Rectal smooth muscle tissue (tissue), 1 donor: ENCODE data around the gene NPSR1.
"Not testable (repeated sequence)": the region's sequence is repeated elsewhere in the genome, so short reads cannot be mapped to it uniquely, and the experiment has no call there.

ENCODE experiments used
- H3K27ac ChIP-seq: one replicate; pipeline ENCODE4 v1.7.0; 2013; ENCODE audit warnings: low read depth, low read length, inconsistent platforms
- H3K27me3 ChIP-seq: one replicate; pipeline ENCODE4 v1.7.0; 2013; ENCODE audit warnings: low read length; ENCODE audit not compliant: control insufficient read depth, insufficient read depth
- H3K36me3 ChIP-seq: one replicate; pipeline ENCODE4 v1.7.0; 2013; ENCODE audit warnings: low read length; ENCODE audit not compliant: control insufficient read depth, insufficient read depth
- H3K4me1 ChIP-seq: one replicate; pipeline ENCODE4 v1.7.0; 2013; ENCODE audit warnings: low read length; ENCODE audit not compliant: control insufficient read depth, insufficient read depth
- H3K4me3 ChIP-seq: one replicate; pipeline ENCODE4 v1.7.0; 2013; ENCODE audit warnings: low read length
- H3K9ac ChIP-seq: one replicate; pipeline ENCODE4 v1.7.0; 2013; ENCODE audit warnings: low read length

Gene NPSR1

DNA sequence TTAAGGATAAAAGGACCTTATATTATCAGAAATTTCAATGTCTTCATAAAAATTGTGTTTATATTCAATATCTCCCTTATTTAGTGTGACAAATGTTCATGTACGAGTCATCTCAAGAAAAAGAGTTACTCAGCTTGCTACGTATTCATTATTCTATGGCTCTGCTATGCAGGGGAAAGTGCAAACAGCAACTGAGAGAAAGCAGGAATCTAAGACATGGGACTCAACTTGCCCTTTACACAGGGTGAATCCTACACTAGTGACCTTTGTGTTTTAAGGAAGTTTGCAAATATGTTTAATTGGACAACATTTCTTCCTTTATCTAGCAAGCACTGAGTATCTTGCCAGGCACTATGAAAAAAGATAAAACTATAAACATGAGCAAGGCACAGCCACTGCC lies 104.7 kb downstream of the NPSR1 start:
- no peaks in the 10 kb centered on the region for H3K4me1 ChIP-seq
- no peaks in the 10 kb centered on the region for H3K36me3 ChIP-seq

DNA sequence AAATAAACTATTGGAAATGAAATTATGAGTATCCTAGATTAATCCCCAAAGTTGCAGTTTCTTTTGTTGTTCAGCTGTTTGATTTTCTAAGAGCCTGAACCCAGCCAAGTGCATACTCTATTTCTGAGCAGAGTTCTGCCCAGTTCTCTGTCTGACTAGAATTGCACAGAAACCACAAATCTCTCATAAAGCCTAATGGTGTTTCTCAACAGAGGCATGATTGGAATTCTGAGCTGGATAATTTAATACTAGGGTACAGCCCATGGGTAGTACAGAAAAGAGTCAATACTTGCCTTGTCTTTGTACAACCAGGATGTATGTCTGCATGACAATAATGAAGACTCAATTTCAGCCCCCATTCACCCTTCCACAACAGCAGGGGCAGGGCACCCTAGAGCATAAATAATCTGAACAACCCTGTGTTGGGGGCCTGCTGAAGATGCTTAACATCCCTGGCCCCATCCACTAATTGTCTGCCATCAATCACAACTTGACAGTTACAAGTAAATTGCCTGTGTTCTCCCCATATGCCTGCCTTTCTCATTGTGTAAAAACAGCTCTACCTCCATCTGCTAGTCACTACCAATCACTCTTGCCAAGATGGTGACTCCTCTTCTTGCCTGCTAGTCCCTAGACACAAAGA lies 114.4 kb downstream of the NPSR1 start:
- Histone ChIP-seq H3K27ac (no peak overlapping the region), H3K4me1 (no peaks in the 10 kb centered on the region), H3K27me3 (no peaks in the 10 kb centered on the region), H3K36me3 (no peaks in the 10 kb centered on the region), H3K4me3 (no peak overlapping the region), H3K9ac (no peak overlapping the region)

More for the DNA sequence above, 104.7 kb downstream of the NPSR1 start:
- Histone ChIP-seq H3K27ac (no peak overlapping the region), H3K9ac (no peak overlapping the region), H3K4me3 (no peak overlapping the region), H3K27me3 (no peaks in the 10 kb centered on the region)

DNA sequence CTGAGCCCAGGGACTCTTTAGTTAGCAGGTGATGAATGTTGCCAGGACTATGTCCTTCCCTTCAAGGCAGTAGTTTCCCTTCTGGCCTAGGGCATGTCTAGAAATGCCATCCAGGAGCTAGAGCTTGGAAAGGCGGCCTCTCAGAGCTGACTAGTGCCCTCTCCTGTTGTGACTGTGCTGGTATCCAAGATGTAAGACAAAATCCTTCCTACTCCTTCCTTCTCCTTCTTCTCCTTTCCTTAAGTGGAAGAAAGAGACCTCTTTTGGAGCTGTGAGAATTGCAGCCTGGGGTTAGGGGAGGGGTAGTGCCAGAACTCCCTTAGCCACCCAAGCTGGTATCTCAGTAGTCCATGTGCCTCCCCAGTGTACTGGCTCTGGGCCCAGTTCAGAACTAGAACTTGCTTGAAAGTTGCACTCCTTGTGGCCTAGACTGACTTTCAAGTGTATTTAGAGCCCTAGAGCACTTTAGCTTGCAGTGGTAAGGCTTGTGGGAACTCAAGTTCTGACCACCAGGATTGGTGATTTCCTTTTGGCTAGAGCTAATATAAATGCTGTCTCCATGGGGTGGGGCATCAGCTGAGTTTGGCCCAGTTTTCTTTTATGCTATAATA lies 118.8 kb downstream of the NPSR1 start:
- Histone ChIP-seq H3K36me3 (no peaks in the 10 kb centered on the region), H3K4me1 (no peaks in the 10 kb centered on the region), H3K4me3 (no peak overlapping the region), H3K27me3 (no peaks in the 10 kb centered on the region), H3K9ac (no peak overlapping the region), H3K27ac (no peak overlapping the region)

DNA sequence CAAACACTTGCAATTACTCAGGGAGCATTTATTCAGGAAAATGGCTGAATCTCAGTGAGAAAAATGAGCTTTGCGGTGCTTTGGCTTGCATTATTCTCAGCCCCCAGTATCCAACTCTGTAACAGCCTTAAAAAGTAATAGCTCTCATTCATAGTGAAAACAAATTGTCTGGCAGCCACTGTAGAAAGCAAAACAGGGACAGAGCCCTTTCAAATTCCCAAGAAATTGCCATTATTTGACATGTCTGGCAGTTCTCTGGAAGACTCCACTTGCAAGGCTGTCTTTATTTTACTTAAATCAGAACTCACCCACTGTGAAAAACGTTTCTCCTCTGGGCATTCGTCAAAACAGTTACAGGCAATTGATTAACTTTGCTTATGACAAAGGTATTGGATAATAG lies 122.5 kb downstream of the NPSR1 start:
- Histone ChIP-seq H3K4me1 (no peaks in the 10 kb centered on the region), H3K27ac (no peak overlapping the region), H3K4me3 (no peak overlapping the region), H3K27me3 (no peaks in the 10 kb centered on the region), H3K9ac (no peak overlapping the region), H3K36me3 (no peaks in the 10 kb centered on the region)

DNA sequence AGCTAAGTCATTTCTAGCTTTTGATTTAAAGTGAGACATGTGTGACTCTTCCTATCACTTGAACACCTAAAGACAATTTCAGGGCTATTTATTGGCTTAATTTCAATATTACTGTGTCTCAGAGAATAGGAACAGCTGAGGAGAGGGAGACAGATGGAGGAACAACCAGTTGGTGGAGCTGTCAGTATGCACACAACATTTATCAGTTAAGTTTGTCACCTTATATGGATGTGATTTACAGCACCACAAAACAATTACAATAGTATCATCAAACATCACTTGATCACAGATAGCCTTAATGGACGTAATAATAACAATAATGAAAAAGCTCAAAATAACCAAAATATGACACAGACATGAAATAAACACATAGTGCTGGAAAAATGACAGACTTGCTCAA lies 129.6 kb downstream of the NPSR1 start:
- Histone ChIP-seq H3K4me1 (no peaks in the 10 kb centered on the region), H3K36me3 (no peaks in the 10 kb centered on the region), H3K4me3 (no peak overlapping the region), H3K27ac (no peak overlapping the region), H3K9ac (no peak overlapping the region), H3K27me3 (no peaks in the 10 kb centered on the region)

DNA sequence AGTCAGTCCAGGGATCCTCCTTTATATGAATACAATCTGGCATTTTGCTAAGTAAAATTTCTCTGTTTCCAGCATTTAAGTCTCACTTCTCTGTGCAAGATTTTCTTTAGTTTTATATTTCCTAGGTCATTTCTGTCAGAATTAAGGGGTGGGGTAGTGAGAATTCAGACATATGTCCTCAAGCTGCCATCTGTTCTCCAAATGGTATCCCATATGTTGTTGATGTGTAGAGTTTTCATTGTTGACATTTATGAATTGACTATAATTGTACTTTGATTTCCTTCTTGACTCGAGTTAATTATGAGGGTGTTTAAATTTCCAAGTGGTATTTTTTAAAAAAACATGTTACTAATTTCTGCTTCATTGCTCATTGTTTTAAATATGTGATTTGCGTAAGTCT lies 148.8 kb downstream of the NPSR1 start:
- H3K4me3 ChIP-seq, result no peak overlapping the region
- no peaks in the 10 kb centered on the region for H3K36me3 ChIP-seq
- H3K4me1 ChIP-seq, result no peaks in the 10 kb centered on the region
- H3K27me3 ChIP-seq, result no peaks in the 10 kb centered on the region
- H3K27ac ChIP-seq, result no peak overlapping the region
- H3K9ac ChIP-seq, result no peak overlapping the region

DNA sequence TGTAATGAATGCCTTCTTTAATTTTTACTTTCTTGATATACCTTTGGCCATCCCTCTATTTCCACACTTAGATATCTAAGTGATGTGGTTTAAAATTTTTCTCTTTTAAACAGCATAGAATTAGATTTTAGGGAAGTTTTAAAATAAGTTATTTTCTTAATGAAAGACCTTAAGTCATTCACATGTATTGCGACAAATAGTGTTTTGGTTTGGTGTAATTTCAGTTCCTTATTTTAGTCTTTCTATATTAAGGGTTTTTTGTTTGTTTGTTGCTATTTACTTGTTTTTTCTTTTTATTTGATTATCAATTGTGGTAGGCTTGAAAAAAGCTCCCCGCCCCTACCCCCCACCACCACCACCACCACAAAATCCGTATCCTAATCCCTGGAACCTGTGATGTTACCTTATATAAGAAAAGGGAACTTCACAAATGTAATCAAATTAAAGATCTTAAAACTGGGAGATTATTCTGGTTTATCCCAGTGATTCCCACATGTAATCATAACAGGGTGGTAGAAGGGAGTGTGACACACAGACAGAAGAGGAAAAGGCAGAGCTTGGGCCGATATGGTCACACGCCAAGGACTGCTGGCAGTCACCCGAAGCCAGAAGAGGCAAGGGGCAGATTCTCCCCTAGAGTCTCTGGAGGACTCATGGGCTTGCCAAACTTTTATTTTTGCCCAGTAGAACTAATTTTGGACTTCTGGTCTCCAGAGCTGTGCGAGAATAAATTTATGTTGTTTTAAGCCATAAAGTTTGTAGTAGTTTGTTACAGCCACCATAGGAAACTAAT lies 149.7 kb downstream of the NPSR1 start:
- H3K27me3 ChIP-seq, result no peaks in the 10 kb centered on the region
- H3K9ac ChIP-seq, result no peak overlapping the region
- no peaks in the 10 kb centered on the region for H3K36me3 ChIP-seq
- no peak overlapping the region for H3K4me3 ChIP-seq
- H3K4me1 ChIP-seq, result no peaks in the 10 kb centered on the region
- H3K27ac ChIP-seq, result no peak overlapping the region

DNA sequence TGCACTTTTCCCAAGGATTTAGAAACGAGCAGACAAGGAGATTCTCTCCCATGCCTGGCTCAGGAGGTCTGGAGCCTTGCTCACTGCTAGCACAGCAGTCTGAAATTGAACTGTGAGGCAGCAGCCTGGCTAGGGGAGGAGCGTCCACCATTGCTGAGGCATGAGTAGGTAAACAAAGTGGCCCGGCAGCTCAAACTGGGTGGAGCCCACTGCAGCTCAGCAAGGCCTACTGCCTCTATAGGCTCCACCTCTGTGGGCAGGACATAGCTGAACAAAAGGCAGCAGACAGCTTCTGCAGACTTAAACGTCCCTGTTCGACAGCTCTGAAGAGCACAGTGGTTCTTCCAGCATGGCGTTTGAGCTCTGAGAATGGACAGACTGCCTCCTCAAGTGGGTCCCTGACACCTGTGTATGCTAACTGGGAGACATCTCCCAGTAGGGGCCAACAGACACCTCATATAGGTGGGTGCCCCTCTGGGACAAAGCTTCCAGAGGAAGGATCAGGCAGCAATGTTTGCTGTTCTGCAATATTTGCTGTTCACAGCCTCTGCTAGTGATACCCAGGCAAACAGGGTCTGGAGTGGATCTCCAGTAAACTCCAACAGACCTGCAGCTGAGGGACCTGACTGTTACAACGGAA lies 156.3 kb downstream of the NPSR1 start:
- H3K4me3 ChIP-seq, H3K9ac ChIP-seq, H3K27ac ChIP-seq, H3K36me3 ChIP-seq, H3K27me3 ChIP-seq, H3K4me1 ChIP-seq: not testable (repeated sequence)

DNA sequence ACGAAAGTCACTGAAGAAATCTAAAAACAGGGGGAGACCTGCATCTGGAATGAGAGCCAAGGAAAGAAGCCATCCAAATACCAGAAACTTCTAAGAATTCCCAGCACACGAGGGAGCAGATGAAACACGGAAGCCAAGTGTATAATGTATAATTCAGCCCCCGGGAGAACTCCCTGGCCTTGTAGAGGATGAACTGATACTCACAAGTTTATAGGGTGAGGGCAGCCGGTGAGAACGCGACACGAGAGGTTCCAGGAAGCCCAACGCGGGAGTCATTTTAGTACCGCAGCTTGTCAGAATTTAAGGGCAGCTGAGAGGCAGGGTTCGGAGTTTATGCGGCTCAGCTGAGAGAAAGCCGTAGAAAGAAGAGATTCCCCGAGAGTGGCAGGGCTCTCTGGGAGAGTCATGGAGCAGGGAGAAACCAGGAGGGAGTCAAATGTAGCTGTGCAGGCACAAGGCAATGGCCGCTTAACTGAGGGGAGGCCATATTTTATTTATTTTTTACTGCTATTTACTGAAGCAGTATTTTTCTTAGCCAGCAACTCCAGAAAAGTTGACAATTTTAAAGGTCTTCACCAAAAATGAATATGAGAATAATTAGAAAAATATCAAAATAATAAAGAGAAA lies 164.0 kb downstream of the NPSR1 start:
- Histone ChIP-seq H3K9ac (no peak overlapping the region), H3K27me3 (no peaks in the 10 kb centered on the region), H3K27ac (no peak overlapping the region), H3K4me3 (no peak overlapping the region), H3K4me1 (no peaks in the 10 kb centered on the region), H3K36me3 (no peaks in the 10 kb centered on the region)

DNA sequence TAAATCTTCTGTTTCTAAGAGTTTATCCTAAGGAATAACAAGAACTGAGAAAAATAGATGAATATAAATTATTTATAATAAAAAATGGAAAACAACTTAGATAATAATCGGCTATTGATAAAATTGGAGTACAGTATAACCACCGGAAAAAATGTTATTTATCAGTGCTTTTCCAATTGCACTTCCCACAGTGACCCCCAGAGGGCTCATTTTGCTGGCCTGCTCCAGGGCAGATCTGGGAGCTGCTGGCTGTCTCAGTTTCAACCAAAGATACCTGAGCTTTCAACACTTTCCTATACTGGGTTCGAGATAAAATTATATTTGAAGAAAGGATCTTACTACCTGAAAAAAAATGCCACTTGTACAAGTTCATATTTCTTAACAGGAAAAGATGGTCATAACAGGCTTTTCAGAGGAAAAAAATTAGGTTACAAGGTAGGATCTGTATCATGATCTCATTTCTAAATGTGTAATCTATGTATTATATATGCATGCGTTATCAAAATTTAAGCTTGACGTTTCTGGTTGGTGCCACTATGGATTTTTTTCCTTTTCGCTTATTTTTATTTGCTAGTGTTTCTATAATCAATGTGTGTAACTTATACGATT lies 165.7 kb downstream of the NPSR1 start:
- H3K4me1 ChIP-seq, result no peaks in the 10 kb centered on the region
- no peaks in the 10 kb centered on the region for H3K36me3 ChIP-seq
- H3K27ac ChIP-seq, result no peak overlapping the region
- H3K27me3 ChIP-seq, result no peaks in the 10 kb centered on the region
- no peak overlapping the region for H3K9ac ChIP-seq
- H3K4me3 ChIP-seq, result no peak overlapping the region

DNA sequence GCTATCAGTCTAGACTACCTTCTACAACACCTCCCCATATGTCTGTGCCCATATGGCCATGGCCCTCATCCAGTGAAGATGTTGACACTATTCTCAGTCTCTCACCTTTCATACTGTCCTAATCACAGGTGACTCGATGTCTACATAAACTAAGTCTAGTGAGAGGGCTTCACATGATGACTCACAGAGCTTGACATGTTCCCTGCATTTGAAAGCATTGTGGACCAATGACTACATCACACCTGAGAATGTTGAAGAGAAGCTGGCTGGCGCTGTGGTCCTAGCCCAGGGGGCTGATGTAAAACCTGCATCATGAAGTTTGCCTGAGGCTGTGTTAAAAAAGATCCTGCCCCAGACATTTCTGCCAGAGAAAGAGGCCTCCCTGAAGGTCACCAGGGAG lies 167.2 kb downstream of the NPSR1 start:
- Histone ChIP-seq H3K27ac (no peak overlapping the region), H3K27me3 (no peaks in the 10 kb centered on the region), H3K9ac (no peak overlapping the region), H3K36me3 (no peaks in the 10 kb centered on the region), H3K4me1 (no peaks in the 10 kb centered on the region), H3K4me3 (no peak overlapping the region)

DNA sequence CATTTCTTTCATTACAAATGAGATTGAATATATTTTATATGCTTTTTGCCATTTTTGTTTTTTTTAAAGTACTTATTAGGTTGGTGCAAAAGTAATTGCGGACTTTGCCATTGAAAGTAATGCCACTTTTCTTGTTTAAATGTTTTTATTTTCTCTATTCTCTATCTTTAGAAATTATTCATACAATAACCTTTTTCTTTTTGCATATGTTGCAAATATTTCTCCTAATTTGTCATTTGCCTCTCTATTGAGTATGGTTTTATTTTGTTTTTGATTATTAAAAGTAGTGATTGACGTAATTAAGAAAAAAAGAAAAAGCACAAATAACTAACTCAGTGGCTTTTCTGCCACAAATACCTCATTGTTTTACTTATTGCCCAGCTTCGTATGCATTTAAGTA lies 172.4 kb downstream of the NPSR1 start:
- Histone ChIP-seq H3K36me3 (no peaks in the 10 kb centered on the region), H3K4me1 (no peaks in the 10 kb centered on the region), H3K4me3 (no peak overlapping the region), H3K9ac (no peak overlapping the region), H3K27me3 (no peaks in the 10 kb centered on the region), H3K27ac (no peak overlapping the region)
